Thyroid gland (tissue), 4 donors: ENCODE results near the gene PIK3C2B. TPM values are rescaled to one million over a fixed set of nuclear protein-coding genes. Genes with fewer than 3 reads are reported as not detected.

ENCODE experiments used
- DNase-seq, 2 donors: peaks; one replicate each; pipeline ENCODE4 v3.0.0-alpha.2; 2019
- H3K27ac ChIP-seq, 3 donors: fragments of 200-600 bp; sonication (generic); 1 replicate in 2 of 3; 2 replicates in 1 of 3; pipeline ENCODE4 v1.5.1; 2016 to 2019; ENCODE audit warnings: mild to moderate bottlenecking in 1 of 3, moderate library complexity in 1 of 3
- H3K27me3 ChIP-seq: fragments of 200-600 bp; sonication (generic); one replicate; pipeline ENCODE4 v1.5.1; 2019
- H3K36me3 ChIP-seq, 2 donors: fragments of 200-600 bp; sonication (generic); one replicate each; pipeline ENCODE4 v1.5.1; 2016 to 2019
- H3K4me1 ChIP-seq, 2 donors: fragments of 200-600 bp; sonication (generic); one replicate each; pipeline ENCODE4 v1.5.1; 2017 to 2019
- H3K4me3 ChIP-seq, 3 donors: fragments of 200-600 bp; sonication (generic); replicated peaks in 1 of 3; 1 replicate in 2 of 3; 2 replicates in 1 of 3; pipeline ENCODE4 v1.5.1; 2016; ENCODE audit warnings: mild to moderate bottlenecking in 1 of 3
- H3K9me3 ChIP-seq: fragments of 200-600 bp; sonication (generic); one replicate; pipeline ENCODE4 v1.5.1; 2017
- CTCF ChIP-seq, 6 experiments: fragments of 200-600 bp in 3 of 6; fragments of 450-650 bp in 3 of 6; sonication (generic) in 3 of 6; IDR thresholded peaks; one replicate each; pipeline ENCODE4 v1.5.1; 2016 to 2019; ENCODE audit warnings: antibody characterized with exemption in 6 of 6, mild to moderate bottlenecking in 2 of 6, inconsistent platforms in 1 of 6, moderate library complexity in 1 of 6
- POLR2A ChIP-seq, 2 donors: fragments of 450-650 bp; IDR thresholded peaks; one replicate each; pipeline ENCODE4 v1.6.1; 2017; ENCODE audit warnings: antibody characterized with exemption in 2 of 2, mild to moderate bottlenecking in 2 of 2, moderate library complexity in 1 of 2
- WGBS, 2 donors: methylation state at CpG; one replicate each; pipeline ENCODE4 v1.1.5; 2017; 5-methylcytosine and 5-hydroxymethylcytosine counted together
- intact Hi-C: fragments of 100-400 bp; cut with DNase I; formaldehyde crosslinking; loops from one replicate; pipeline ENCODE4 v1.15.1; 2023
- total RNA-seq, 4 donors: library from RNA; depleted of rRNA; stranded (reverse); fragments of >200 nt; gene quantifications; one replicate each; pipeline ENCODE4 v1.2.3, GENCODE V29; 2016

The PIK3C2B gene
- total RNA-seq, 4 donors from 2014 or later = 19.9 to 36.9 (median 27.2) TPM

- TF ChIP-seq CTCF (IDR thresholded peaks at IDR 0.05) = no peak
- TF ChIP-seq POLR2A (IDR thresholded peaks at IDR 0.05) = no peak
- no peak for DNase-seq
- WGBS, 2 donors = 75% methylated on average over 2 of the region's 2 CpGs
- Histone ChIP-seq H3K27me3 (no peaks in the 10 kb centered on the region), H3K4me1 (peaks cover 15 to 23% of the 10 kb centered on the region in 2 donors), H3K4me3 (no peak overlapping the region), H3K27ac (no peak overlapping the region), H3K9me3 (no peaks in the 10 kb centered on the region), H3K36me3 (no peaks in the 10 kb centered on the region)
- intact Hi-C loops = no loop called here
Observed at GRCh38 chr1:204514828-204515227, 20.2 kb upstream of the PIK3C2B start.

GRCh38 chr1:204513117-204513716 lies 18.6 kb upstream of the PIK3C2B start:
- no peaks in the 10 kb centered on the region for H3K9me3 ChIP-seq
- peak overlapping the region in 1 of 3 donors; percentile 4 for H3K27ac ChIP-seq
- no peaks in the 10 kb centered on the region for H3K27me3 ChIP-seq
- 74% methylated on average over 15 of the region's 15 CpGs for WGBS, 2 donors
- peaks cover 13 to 19% of the 10 kb centered on the region in 2 donors for H3K4me1 ChIP-seq
- H3K4me3 ChIP-seq = no peak overlapping the region
- TF ChIP-seq POLR2A (IDR thresholded peaks at IDR 0.05) (no peak), CTCF (IDR thresholded peaks at IDR 0.05) (no peak)
- no peaks in the 10 kb centered on the region for H3K36me3 ChIP-seq
- no peak for DNase-seq
- intact Hi-C loops = no loop called here

- TF ChIP-seq CTCF (IDR thresholded peaks at IDR 0.05) = no peak
- no peak for TF ChIP-seq POLR2A (IDR thresholded peaks at IDR 0.05)
- H3K4me3 ChIP-seq = no peak overlapping the region
- no peak for DNase-seq
- no peaks in the 10 kb centered on the region for H3K27me3 ChIP-seq
- no peaks in the 10 kb centered on the region for H3K9me3 ChIP-seq
- H3K27ac ChIP-seq = no peak overlapping the region
- intact Hi-C loops = no loop called here
- H3K4me1 ChIP-seq = peaks cover 0 to 5% of the 10 kb centered on the region in 2 donors
- H3K36me3 ChIP-seq = no peaks in the 10 kb centered on the region
Observed at GRCh38 chr1:204511366-204511765, 16.8 kb upstream of the PIK3C2B start.

GRCh38 chr1:204509186-204509635 lies 14.6 kb upstream of the PIK3C2B start:
- 86 to 91% methylated on average over 9 of the region's 9 CpGs for WGBS, 2 donors
- intact Hi-C loops = no loop called here
- Histone ChIP-seq H3K9me3 (no peaks in the 10 kb centered on the region), H3K27me3 (no peaks in the 10 kb centered on the region), H3K27ac (no peak overlapping the region), H3K4me3 (no peak overlapping the region), H3K4me1 (no peaks in the 10 kb centered on the region), H3K36me3 (no peaks in the 10 kb centered on the region)
- TF ChIP-seq POLR2A (IDR thresholded peaks at IDR 0.05) (no peak), CTCF (IDR thresholded peaks at IDR 0.05) (no peak)
- no peak for DNase-seq

- WGBS, 2 donors = 4% methylated on average over 22 of the region's 22 CpGs
- H3K4me3 ChIP-seq = peak overlapping the region in 2 of 3 donors; percentile 37 to 42
- H3K27me3 ChIP-seq = no peaks in the 10 kb centered on the region
- TF ChIP-seq CTCF (IDR thresholded peaks at IDR 0.05) (no peak), POLR2A (IDR thresholded peaks at IDR 0.05) (no peak)
- H3K9me3 ChIP-seq = no peaks in the 10 kb centered on the region
- H3K27ac ChIP-seq = peak overlapping the region; percentile 73 to 94 (median 87)
- no peaks in the 10 kb centered on the region for H3K36me3 ChIP-seq
- intact Hi-C loops = no loop called here
- peak; percentile 28 to 40 for DNase-seq
- no peaks in the 10 kb centered on the region for H3K4me1 ChIP-seq
Observed at GRCh38 chr1:204507317-204508105, 12.9 kb upstream of the PIK3C2B start.
